NCI-H1092 (cell line): Measurements from ENCODE around the gene COBLL1.

Source experiments
- DNase-seq: peaks from one replicate; lab custom pipeline; 2025; lab: John Stamatoyannopoulos, UW

COBLL1 gene

GRCh38 chr2:164677271-164677670 lies 164.4 kb downstream of the COBLL1 start:
- DNase-seq, result no peak

GRCh38 chr2:164675687-164676086 lies 165.9 kb downstream of the COBLL1 start:
- no peak for DNase-seq

- DNase-seq, result no peak
Measured at GRCh38 chr2:164675027-164675426, 166.6 kb downstream of the COBLL1 start.

DNA sequence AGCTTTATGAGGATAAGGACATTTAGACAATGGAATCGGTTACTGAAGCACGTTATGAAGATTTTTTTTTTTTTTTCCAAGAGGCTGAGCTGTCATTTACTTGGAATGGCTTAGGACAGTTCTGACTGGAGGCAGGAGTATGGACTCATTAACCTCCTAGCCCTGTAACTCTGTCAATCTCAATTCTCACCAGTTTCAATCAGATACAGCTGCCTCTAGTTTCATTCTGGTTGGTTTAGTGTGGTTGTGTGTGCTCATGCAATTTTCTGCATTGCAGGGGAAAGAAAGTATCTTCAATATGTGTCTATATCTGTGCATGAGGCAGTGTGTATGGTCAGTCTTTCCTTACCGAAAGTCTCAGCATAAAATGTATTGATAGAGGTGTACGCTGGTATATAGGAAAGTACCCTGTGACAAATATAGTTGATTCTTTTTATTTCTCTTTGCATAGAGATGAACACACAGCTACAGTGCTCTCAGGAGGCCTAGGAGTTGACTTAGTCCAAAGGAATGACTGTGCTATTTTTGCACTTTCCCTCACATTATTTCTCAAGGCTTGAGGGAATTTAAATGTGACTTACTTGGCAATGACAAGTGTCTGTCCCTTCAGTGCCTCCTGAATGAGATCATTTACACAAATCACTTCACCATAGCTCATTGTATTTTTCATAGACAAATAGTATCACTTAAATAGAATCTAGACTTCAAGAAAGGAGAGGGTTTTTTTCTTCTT lies 169.8 kb downstream of the COBLL1 start:
- no peak for DNase-seq

GRCh38 chr2:164669291-164669690 lies 172.3 kb downstream of the COBLL1 start:
- DNase-seq, result no peak

GRCh38 chr2:164667566-164667965 lies 174.1 kb downstream of the COBLL1 start:
- DNase-seq, result no peak

DNA sequence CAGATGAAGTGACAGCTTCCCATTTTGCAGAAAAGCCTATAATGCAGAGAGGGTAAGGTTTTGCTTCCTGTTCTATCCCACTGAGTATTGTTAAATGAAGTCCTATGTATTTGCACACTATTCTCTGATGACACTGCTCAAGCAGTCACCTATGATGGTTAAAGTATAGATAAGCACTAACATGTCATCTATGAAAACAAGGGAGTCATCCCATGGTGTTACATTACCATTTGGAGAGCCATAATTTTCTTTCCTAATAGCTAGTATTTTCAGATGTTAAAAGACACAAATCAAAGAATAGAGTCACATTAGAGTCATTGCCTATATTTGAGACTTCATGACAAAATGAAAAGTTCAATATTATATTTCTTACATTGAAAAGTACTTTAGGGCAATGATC lies 177.6 kb downstream of the COBLL1 start:
- no peak for DNase-seq

- no peak for DNase-seq
Measured at GRCh38 chr2:164662868-164663631, 178.6 kb downstream of the COBLL1 start.

- no peak for DNase-seq
Measured at GRCh38 chr2:164662066-164662465, 179.6 kb downstream of the COBLL1 start.

- no peak for DNase-seq
Measured at GRCh38 chr2:164661349-164661748, 180.3 kb downstream of the COBLL1 start.

DNA sequence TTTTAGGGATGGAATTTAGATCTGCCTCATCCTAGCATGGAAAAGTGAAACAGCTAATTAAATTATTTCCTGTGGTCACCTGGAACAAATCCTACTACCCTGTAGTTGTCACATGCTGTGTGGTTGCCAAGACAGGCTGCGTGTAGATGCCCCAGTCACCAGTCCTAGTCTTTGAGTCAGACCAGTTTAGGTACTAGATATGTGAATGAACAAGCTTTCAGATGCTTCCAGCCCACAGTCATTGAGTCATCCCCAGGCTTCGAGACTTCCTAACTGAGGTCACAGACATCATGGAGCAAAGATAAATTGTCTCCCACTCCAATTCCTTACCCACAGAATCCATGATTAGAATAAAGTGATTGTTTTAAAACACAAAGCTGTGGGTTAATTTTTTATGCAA lies 184.5 kb downstream of the COBLL1 start:
- DNase-seq, result no peak

DNA sequence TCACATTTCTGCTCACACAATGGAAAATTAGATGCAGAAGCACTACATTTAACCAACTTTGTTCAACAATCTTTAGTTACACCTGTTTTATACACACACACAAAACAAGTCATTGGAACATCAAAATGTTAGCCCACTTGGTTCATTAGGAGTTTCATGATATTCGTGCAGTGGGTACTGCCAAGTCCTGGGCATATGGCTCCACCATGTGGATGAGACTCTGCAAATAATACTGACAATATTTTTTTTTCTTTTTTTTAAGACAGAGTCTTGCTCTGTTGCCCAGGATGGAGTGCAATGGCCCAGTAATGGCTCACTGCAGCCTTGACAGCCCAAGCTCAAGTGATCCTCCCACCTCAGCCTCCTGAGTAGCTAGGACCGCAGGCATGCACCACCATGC lies 185.9 kb downstream of the COBLL1 start:
- no peak for DNase-seq

- no peak for DNase-seq
Measured at GRCh38 chr2:164655336-164655735, 186.3 kb downstream of the COBLL1 start.

- DNase-seq, result no peak
Measured at GRCh38 chr2:164651361-164651760, 190.3 kb downstream of the COBLL1 start.

DNA sequence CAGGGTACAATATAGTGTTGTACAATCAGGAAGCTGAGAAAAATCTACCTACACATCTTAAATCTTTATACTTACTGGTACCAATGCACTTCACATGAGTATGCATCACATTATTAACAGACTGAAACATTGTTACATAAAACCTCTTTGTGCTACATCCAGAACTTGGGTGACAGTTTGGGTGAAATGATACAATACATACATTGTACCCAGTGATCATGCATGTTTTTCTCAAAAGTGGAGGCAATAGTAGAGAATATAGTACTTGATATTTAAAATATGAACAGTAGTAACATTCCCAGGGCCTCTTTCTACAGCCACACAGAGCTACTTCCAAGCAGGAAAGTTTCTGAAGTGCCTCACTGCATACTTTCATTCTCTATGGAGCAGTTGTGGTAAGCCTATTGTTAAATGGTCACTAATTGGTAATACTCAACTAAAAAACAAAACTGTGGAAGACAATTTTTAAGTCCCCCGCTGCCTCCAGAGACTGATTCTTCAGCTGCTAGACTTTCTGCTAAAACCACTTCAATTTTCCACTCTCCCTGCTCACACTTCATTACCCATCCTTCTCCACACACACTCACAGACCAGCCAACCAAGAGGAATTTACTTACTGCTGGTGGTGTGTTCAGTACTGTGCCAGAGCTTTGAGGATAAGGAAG lies 197.5 kb downstream of the COBLL1 start:
- no peak for DNase-seq

GRCh38 chr2:164642946-164643555 lies 198.6 kb downstream of the COBLL1 start:
- no peak for DNase-seq

DNA sequence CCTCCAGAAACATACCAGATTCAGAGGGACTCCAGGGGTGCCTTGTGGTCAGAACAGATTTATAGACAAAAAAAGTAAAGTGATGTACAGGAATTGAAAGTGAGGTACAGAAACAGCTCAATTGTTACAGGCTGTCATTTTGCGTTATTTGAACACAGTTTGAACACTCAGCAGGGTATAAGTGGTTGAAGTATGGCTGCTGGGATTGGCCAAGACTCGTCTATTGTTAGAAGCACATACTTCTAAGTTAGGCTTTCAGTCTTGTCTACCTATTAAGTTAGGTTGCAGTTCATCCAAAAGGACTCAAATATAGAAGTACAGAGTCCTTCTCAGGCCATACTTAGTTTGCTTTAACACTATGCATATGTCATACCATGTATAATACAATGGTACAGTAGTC lies 199.4 kb downstream of the COBLL1 start:
- DNase-seq, result no peak
